Sigmoid colon (tissue), 4 donors: ENCODE data around the gene WNK2.
"Not testable (repeated sequence)": the region's sequence is repeated elsewhere in the genome, so short reads cannot be mapped to it uniquely, and the experiment has no call there.

ENCODE experiments used
- EP300 ChIP-seq, 4 donors: sonication (generic); formaldehyde crosslinking; IDR thresholded peaks; one replicate each; pipeline ENCODE4 v1.6.1; 2017; ENCODE audit warnings: antibody characterized with exemption in 4 of 4
- POLR2A ChIP-seq, 2 donors: fragments of 450-650 bp; IDR thresholded peaks; one replicate each; pipeline ENCODE4 v1.6.1; 2016; ENCODE audit warnings: antibody characterized with exemption in 2 of 2, mild to moderate bottlenecking in 2 of 2, moderate library complexity in 2 of 2
- TF ChIP-seq, protein P1 (sequence below), 4 experiments: fragments of 450-650 bp in 3 of 4; fragments of 200-600 bp in 1 of 4; IDR thresholded peaks; one replicate each; pipeline ENCODE4 v1.5.1; 2016 to 2019; ENCODE audit warnings: antibody characterized with exemption in 4 of 4, mild to moderate bottlenecking in 3 of 4, moderate library complexity in 2 of 4

DNA sequence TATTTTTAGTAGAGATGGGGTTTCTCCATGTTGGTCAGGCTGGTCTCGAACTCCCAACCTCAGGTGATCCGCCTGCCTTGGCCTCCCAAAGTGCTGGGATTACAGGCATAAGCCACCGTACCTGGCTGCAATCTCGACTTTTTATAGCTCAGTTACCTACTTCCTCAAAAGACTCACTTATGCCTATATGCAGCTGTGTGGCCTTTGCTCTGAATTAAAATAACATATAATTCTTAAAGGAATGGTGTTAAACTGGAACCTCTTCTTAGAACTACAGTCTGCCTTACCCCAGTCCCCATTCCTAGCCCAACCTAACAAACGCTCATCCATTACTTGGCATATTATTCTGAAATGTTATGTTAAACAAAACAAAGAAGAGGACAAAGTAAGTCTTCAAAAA, 157.9 kb downstream of the WNK2 start:
- not testable (repeated sequence) for TF ChIP-seq POLR2A, EP300 (IDR thresholded peaks at IDR 0.05)
- TF ChIP-seq, protein P1, sequence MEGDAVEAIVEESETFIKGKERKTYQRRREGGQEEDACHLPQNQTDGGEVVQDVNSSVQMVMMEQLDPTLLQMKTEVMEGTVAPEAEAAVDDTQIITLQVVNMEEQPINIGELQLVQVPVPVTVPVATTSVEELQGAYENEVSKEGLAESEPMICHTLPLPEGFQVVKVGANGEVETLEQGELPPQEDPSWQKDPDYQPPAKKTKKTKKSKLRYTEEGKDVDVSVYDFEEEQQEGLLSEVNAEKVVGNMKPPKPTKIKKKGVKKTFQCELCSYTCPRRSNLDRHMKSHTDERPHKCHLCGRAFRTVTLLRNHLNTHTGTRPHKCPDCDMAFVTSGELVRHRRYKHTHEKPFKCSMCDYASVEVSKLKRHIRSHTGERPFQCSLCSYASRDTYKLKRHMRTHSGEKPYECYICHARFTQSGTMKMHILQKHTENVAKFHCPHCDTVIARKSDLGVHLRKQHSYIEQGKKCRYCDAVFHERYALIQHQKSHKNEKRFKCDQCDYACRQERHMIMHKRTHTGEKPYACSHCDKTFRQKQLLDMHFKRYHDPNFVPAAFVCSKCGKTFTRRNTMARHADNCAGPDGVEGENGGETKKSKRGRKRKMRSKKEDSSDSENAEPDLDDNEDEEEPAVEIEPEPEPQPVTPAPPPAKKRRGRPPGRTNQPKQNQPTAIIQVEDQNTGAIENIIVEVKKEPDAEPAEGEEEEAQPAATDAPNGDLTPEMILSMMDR (IDR thresholded peaks at IDR 0.05): not testable (repeated sequence)
